ENCODE measurements around the gene BACH2. TPM values are rescaled to one million over a fixed set of nuclear protein-coding genes. Genes with fewer than 3 reads are reported as not detected.

Gene BACH2
- total and polyA plus RNA-seq, 2 experiments from 2014 or later = 1.6 to 5.7 TPM

DNA sequence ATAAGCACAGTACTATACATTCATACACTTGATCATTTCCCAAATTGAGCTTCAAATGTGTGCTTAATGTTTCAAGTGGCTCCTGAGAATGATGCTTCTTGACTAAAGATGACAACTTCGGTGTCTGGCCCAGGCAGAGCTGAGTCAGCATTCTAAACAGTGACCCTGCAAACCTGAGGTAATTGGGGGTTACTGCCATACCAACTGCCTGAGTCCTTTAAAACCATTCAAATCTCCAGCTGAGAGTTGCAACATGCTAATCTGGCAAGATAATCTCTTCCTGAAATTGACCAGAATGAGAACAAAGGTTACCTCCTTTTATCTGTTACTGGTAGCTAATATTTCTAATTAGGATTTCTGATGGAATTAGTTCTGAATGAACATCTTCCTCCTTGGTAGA lies 8.2 kb downstream of the BACH2 start (continued):
- TF ChIP-seq, protein P1, sequence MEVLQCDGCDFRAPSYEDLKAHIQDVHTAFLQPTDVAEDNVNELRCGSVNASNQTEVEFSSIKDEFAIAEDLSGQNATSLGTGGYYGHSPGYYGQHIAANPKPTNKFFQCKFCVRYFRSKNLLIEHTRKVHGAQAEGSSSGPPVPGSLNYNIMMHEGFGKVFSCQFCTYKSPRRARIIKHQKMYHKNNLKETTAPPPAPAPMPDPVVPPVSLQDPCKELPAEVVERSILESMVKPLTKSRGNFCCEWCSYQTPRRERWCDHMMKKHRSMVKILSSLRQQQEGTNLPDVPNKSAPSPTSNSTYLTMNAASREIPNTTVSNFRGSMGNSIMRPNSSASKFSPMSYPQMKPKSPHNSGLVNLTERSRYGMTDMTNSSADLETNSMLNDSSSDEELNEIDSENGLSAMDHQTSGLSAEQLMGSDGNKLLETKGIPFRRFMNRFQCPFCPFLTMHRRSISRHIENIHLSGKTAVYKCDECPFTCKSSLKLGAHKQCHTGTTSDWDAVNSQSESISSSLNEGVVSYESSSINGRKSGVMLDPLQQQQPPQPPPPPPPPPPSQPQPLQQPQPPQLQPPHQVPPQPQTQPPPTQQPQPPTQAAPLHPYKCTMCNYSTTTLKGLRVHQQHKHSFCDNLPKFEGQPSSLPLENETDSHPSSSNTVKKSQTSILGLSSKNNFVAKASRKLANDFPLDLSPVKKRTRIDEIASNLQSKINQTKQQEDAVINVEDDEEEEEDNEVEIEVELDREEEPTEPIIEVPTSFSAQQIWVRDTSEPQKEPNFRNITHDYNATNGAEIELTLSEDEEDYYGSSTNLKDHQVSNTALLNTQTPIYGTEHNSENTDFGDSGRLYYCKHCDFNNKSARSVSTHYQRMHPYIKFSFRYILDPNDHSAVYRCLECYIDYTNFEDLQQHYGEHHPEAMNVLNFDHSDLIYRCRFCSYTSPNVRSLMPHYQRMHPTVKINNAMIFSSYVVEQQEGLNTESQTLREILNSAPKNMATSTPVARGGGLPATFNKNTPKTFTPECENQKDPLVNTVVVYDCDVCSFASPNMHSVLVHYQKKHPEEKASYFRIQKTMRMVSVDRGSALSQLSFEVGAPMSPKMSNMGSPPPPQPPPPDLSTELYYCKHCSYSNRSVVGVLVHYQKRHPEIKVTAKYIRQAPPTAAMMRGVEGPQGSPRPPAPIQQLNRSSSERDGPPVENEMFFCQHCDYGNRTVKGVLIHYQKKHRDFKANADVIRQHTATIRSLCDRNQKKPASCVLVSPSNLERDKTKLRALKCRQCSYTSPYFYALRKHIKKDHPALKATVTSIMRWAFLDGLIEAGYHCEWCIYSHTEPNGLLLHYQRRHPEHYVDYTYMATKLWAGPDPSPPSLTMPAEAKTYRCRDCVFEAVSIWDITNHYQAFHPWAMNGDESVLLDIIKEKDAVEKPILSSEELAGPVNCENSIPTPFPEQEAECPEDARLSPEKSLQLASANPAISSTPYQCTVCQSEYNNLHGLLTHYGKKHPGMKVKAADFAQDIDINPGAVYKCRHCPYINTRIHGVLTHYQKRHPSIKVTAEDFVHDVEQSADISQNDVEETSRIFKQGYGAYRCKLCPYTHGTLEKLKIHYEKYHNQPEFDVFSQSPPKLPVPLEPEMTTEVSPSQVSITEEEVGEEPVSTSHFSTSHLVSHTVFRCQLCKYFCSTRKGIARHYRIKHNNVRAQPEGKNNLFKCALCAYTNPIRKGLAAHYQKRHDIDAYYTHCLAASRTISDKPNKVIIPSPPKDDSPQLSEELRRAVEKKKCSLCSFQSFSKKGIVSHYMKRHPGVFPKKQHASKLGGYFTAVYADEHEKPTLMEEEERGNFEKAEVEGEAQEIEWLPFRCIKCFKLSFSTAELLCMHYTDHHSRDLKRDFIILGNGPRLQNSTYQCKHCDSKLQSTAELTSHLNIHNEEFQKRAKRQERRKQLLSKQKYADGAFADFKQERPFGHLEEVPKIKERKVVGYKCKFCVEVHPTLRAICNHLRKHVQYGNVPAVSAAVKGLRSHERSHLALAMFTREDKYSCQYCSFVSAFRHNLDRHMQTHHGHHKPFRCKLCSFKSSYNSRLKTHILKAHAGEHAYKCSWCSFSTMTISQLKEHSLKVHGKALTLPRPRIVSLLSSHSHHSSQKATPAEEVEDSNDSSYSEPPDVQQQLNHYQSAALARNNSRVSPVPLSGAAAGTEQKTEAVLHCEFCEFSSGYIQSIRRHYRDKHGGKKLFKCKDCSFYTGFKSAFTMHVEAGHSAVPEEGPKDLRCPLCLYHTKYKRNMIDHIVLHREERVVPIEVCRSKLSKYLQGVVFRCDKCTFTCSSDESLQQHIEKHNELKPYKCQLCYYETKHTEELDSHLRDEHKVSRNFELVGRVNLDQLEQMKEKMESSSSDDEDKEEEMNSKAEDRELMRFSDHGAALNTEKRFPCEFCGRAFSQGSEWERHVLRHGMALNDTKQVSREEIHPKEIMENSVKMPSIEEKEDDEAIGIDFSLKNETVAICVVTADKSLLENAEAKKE (CRISPR knock-in tag; IDR thresholded peaks at IDR 0.05) = no peak
- TF ChIP-seq, protein P2, sequence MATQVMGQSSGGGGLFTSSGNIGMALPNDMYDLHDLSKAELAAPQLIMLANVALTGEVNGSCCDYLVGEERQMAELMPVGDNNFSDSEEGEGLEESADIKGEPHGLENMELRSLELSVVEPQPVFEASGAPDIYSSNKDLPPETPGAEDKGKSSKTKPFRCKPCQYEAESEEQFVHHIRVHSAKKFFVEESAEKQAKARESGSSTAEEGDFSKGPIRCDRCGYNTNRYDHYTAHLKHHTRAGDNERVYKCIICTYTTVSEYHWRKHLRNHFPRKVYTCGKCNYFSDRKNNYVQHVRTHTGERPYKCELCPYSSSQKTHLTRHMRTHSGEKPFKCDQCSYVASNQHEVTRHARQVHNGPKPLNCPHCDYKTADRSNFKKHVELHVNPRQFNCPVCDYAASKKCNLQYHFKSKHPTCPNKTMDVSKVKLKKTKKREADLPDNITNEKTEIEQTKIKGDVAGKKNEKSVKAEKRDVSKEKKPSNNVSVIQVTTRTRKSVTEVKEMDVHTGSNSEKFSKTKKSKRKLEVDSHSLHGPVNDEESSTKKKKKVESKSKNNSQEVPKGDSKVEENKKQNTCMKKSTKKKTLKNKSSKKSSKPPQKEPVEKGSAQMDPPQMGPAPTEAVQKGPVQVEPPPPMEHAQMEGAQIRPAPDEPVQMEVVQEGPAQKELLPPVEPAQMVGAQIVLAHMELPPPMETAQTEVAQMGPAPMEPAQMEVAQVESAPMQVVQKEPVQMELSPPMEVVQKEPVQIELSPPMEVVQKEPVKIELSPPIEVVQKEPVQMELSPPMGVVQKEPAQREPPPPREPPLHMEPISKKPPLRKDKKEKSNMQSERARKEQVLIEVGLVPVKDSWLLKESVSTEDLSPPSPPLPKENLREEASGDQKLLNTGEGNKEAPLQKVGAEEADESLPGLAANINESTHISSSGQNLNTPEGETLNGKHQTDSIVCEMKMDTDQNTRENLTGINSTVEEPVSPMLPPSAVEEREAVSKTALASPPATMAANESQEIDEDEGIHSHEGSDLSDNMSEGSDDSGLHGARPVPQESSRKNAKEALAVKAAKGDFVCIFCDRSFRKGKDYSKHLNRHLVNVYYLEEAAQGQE (IDR thresholded peaks at IDR 0.05; ENCODE audit: unreplicated experiment) = no peak
- TF ChIP-seq, protein P3, sequence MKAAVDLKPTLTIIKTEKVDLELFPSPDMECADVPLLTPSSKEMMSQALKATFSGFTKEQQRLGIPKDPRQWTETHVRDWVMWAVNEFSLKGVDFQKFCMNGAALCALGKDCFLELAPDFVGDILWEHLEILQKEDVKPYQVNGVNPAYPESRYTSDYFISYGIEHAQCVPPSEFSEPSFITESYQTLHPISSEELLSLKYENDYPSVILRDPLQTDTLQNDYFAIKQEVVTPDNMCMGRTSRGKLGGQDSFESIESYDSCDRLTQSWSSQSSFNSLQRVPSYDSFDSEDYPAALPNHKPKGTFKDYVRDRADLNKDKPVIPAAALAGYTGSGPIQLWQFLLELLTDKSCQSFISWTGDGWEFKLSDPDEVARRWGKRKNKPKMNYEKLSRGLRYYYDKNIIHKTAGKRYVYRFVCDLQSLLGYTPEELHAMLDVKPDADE (IDR thresholded peaks at IDR 0.05) = no peak

All from GM23338 (cell line).